SK-N-DZ (cell line): ENCODE data around the gene TIMM50.

ENCODE experiments used
- DNase-seq: peaks from one replicate; pipeline ENCODE4 v3.0.0-alpha.2; 2015; ENCODE audit warnings: low spot score

TIMM50 gene

DNA sequence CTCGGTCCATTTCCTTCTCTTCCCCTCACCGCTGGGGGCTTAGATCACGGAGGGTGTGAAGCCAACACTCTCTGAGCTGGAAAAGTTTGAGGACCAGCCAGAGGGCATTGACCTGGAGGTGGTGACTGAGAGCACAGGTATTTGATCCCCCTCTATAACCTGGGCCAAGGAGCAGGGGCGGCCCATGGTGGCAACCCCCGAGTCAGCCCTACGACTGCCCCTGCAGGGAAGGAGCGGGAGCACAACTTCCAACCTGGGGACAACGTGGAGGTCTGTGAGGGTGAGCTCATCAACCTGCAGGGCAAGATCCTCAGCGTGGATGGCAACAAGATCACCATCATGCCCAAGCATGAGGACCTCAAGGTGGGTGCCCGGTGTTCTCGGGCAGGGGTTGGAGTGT lies 11.6 kb upstream of the TIMM50 start:
- DNase-seq, result no peak

DNA sequence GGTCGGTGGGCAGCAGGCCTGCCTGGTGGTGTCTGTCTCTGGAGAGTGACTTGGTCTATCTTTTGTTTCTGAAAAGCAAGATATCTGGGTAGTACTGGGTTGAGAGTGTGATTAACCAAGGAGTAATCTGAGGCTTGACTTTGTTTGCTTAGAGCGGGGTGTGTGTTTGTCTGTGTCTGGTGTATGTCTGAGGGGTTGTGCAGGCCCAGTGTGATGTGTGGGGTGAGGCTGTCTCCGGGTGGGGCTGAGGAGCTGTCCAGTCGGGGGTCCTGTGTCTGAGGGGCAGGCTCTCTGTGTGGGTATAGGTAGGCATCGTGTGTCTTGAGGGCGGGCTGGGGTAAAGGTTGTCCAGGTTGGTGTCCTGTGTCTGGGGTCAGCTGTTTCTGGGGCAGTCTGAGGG lies 11.1 kb upstream of the TIMM50 start:
- DNase-seq, result no peak

DNA sequence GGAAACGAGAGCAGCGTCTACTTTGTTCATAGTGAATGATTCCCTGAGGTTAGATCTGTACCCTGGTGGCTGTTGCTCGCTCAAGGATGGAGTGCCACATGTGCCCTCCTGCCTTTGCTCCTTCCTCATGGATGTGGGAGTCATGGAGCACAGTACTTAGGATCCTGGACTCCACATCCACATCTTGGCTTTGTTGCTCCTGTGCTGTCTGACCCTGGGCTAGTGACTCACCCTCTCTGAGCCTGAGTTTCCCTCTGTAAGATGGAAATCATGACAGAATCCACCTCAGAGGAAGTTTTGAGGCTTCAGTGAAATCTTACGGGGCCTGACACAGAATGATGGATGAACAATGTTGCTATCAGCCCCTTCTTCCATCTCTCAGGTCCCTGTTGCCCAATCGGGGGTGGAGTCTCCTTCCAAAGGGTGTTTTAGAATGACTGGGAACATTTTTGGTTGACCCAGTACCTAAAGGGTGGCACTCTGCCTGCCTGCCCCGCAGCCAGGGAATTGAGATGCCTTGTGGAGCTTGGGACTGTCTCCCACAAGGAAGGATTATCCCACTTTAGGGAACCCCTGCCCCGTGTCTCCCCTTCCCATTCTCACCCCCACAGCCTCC lies 9.8 kb upstream of the TIMM50 start:
- no peak for DNase-seq

DNA sequence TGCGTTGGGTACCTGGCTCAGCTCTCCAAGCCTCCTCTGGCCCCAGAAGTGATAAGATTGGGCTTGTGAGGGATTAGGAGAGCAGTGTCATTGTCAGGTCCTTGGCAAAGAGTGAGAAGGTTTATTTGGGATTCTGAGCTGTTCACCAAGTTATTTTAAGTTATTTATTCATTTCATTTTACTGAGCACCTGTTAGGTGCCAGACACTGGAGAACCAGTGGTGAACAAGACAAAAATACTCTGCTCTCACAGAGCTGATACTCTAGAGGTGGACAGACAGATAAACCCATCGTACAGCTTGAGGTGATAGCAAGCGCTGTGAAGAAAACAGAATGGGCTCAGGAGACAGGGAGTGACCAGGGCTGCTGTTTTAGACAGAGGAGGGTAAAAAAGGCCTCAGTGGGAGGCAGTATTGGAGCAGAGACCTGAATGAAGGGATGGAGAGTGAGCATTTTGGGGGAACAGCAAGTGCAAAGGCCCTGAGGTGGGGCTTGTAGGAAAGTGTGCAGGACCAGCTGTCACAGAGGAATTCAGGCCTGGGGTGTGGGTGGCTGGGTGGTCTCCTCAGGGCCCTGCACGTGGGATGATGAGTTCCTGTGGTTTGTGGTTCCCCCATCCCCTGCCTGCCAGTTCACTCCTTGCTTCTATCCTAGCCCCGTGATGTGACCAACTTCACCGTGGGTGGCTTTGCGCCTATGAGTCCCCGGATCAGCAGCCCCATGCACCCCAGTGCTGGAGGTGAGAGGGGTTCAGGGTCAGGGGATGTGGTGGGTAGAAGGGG lies 8.7 kb upstream of the TIMM50 start:
- no peak for DNase-seq

DNA sequence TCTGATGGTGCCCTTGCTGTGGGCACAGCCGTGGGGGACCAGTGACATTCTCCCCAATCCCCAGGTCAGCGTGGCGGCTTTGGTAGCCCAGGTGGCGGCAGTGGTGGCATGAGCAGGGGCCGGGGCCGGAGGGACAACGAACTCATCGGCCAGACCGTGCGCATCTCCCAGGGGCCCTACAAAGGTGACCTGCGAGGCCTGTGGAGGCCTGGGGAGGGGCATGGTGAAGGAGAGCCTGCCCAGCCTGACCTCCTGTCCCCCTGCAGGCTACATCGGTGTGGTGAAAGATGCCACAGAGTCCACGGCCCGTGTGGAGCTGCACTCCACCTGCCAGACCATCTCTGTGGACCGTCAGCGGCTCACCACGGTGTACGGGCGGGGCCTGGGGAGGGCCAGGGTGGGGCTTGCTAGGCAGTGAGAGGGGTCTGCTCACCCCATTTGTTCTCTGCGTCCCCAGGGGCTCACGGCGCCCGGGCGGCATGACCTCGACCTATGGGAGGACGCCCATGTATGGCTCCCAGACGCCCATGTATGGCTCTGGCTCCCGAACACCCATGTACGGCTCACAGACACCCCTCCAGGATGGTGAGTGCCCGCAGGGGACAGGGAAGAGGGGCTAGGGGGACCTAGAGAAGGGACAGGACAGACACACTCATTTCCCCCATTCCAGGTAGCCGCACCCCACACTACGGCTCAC lies 7.7 kb upstream of the TIMM50 start:
- DNase-seq, result no peak

DNA sequence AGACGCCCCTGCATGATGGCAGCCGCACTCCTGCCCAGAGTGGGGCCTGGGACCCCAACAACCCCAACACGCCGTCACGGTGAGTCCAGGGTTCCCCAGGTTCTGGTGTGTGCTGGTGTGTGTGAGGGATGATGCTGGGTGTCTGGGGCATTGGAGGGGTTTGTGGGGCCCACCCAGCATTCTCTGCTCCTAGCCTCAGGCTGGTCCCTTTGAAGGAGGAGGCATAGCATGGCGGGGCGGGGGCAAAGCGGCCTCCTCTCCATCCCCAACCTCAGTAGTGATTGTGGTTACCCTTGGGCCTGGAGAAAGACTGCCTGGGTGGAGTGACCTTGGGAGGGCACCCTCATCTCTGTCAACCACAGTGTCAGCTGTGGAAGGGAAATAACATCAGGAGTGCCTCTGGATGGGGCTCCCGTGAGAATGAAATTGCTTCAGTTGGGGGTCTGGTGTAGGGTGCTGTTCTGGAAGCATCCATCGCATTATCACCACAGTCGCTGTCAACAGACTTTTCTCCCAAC lies 7.1 kb upstream of the TIMM50 start:
- no peak for DNase-seq

DNA sequence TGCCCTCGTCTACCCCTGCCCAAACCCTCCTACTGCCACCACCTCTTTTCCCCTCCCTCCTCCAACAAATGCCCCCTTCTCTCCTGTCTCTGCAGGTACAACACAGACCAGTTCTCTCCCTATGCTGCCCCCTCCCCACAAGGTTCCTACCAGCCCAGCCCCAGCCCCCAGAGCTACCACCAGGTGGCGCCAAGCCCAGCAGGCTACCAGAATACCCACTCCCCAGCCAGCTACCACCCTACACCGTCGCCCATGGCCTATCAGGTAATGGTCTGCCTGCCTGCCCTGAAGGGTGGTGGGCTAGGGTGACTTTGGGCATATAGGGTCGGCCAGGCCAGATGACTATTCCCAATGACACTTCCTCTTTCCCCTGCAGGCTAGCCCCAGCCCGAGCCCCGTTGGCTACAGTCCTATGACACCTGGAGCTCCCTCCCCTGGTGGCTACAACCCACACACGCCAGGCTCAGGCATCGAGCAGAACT lies 6.5 kb upstream of the TIMM50 start:
- peak; percentile 58 for DNase-seq

DNA sequence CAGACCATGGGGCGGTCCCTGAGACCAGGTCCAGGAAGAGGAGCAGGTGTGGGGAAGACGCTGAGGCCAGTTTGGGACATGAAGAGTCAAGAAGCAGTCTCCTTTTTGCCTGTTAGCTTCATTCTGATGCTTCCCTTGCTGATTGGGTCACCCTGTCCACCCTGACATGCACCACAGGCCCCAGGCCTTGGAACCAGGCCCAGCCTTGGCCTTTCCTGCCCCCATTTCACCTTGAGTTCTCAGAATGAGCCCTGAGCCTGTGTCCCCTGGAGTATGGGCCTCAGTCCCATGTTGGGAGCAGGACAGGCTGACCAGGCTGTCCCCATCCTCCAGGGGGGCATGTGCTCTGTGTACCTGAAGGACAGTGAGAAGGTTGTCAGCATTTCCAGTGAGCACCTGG lies 4.9 kb upstream of the TIMM50 start:
- no peak for DNase-seq

DNA sequence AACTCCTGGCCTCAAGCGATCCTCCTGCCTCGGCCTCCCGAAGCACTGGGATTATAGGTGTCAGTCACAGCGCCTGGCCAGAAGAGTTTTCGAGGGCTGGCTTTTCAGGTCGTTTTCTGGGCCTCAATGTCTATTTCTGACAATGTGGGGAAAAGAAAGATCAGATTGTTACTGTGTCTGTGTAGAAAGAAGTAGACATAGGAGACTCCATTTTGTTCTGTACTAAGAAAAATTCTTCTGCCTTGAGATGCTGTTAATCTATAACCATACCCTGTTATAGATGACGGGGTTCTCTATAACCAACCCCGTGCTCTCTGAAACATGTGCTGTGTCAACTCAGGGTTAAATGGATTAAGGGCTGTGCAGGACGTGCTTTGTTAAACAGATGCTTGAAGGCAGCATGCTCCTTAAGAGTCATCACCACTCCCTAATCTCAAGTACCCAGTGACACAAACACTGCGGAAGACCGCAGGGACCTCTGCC lies 1.3 kb upstream of the TIMM50 start:
- DNase-seq, result peak; percentile 24

DNA sequence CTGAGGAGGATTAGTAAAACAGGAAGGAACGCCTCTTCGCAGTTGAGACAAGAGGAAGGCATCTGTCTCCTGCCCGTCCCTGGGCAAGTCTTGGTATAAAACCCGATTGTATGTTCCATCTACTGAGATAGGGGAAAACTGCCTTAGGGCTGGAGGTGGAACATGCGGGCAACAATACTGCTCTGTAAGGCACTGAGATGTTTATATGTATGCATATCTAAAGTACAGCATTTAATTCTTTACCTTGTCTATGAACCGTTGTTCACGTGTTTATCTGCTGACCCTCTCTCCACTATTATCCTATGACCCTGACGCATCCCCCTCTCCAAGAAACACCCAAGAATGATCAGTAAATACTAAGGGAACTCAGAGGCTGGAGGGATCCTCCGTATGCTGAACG lies 722 bp upstream of the TIMM50 start:
- DNase-seq, result peak; percentile 18

DNA sequence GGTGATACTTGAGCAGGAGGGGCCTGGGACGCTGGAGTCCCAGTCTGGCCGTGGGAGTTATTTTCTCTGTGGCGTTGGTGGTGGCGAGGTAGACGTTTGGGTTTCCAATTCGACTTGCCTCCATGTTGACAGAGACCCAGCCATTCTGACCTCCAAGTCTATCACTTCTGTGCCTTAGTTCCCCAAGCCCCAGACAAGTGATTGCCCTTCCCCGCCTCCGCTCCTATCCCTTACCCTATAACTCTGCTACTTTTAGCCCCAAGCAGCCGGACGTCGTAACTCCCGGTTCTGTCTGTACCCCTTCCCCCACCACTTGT lies 549 bp downstream of the TIMM50 start:
- no peak for DNase-seq

DNA sequence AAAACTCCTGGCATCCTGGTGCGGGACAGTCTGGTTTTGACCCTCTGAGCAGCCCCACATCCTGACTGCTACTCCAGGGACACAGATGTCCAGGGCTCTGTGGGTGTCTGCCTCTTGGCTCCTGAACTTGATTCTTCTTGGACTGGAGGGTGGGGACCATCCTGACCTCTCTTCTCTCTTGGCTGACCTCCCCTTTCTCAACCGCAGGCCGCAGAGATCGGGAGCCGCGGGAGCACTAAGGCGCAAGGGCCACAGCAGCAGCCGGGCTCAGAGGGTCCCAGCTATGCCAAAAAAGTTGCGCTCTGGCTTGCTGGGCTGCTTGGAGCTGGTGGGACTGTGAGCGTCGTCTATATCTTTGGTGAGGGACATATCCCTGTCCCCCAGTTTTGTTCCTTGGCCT lies 1.0 kb downstream of the TIMM50 start:
- no peak for DNase-seq

DNA sequence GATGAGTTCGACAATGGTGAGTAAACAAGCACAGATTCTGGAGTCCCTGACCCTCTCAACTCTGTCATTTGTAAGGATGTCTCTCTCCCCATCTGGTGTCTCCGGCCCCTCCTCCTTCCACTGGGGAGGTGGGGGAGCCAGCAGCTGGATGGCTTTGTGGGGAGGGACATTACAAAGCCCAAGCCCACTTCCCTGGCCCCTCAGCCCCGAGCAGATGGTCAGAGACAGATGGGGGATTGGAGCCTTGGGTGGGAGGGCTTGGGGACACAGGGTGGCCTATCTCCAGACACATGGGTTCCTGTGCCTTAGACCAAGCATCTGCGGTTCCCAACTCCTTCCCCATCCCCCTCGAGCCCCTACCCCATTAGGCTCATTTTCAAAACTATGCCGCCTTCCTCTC lies 2.5 kb downstream of the TIMM50 start:
- no peak for DNase-seq

DNA sequence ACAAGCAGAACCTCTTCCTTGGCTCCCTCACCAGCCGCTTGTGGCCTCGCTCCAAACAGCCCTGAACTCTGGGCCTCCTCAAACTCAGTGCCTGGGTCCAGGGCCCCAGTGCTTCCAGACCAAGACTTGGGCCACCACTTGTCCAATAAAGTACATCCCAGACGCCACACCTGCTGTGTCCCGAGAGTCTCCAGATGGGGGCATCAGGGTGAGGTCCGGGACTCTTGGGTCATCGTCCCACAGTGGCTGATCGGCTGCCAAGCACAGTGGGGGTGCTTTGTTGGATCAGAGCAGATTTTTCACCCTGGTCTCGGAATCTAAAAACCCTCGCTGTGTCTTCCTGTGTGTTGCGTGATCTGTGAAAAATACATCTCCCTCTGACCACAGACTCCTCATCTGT lies 9.1 kb downstream of the TIMM50 start:
- no peak for DNase-seq

DNA sequence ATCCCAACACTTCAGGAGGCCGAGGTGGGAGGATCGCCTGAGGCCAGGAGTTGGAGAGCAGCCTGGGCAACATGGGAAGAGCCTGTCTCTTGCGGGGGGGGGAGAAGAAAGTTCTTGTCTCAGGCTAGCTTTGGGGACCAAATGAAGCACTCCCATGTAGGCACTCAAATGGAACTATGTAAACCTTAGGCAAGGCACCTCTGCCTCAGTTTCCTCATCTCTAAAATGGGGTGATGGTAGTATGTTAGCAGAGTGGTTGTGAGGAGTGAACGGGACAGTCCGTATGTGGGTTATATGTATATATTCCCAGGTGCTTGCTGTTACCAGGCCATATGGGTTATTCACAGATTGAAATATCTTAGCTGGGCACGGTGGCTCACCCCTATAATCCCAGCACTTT lies 11.6 kb downstream of the TIMM50 start:
- DNase-seq, result no peak

DNA sequence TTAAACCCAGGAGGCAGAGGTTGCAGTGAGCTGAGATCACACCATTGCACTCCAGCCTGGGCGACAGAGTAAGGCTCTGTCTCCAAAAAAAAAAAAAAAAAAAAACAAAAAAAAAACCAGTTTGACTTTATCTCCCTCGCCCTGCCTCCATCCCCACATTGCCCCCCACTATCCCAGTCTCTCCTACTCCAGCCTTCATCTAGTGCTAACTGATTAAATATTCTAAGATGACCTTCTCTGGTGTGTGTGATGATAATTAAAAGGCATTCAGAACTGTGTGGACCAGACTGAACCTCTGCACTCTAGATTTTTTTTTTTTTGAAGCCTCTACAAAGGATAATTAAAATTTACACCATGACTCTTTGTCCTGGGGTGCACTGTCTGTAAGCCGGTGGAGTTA lies 12.2 kb downstream of the TIMM50 start:
- no peak for DNase-seq

DNA sequence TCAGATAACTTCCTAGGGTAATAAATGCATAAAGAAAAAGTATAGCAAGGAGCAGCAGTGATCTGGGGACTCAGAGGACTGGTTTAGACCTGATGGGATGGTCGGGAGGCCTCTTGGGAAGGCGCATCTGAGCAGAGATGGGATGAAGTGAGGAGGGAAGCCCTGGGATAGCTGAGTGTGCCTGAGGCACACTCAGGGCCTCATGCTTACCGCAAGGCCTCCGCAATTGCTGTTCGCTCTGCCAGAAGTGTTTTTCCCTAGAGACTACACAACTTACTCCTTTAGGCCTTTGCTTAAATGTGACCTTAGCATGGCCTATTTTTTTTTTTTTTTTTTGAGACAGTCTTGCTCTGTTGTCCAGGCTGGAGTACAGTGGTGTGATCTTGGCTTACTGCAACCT lies 14.0 kb downstream of the TIMM50 start:
- DNase-seq, result no peak

DNA sequence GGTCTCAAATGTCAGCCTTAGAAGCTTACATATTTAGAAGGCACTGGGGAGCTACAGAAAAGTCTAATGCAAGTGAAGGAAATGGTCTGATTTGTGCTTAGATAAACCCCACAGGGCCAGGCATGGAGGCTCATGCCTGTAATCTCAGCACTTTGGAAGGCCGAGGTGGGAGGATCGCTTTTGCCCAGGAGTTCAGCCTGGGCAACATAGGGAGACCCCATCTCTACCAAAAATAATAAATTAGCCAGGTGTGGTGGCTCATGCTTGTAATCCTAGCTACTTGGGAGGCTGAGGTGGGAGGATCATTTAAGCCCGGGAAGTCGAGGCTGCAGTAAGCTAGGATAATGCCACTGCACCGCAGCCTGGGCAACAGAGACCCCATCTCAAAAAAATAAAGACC lies 15.4 kb downstream of the TIMM50 start:
- no peak for DNase-seq

DNA sequence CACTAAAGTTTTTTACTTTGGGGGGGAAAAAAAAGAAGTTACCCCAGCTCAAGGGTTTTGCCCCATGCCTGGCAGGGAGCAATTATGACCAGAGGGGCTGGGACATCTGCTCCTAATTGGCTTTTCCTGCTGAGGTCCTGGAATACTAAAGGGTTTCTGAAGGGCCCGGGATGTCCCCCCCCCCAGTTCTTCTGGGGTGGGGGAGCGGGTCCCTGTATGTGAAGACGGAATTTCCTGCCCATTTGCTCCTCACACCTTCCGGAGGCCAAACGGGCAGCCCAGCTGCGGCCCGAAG lies 17.0 kb downstream of the TIMM50 start:
- DNase-seq, result no peak

DNA sequence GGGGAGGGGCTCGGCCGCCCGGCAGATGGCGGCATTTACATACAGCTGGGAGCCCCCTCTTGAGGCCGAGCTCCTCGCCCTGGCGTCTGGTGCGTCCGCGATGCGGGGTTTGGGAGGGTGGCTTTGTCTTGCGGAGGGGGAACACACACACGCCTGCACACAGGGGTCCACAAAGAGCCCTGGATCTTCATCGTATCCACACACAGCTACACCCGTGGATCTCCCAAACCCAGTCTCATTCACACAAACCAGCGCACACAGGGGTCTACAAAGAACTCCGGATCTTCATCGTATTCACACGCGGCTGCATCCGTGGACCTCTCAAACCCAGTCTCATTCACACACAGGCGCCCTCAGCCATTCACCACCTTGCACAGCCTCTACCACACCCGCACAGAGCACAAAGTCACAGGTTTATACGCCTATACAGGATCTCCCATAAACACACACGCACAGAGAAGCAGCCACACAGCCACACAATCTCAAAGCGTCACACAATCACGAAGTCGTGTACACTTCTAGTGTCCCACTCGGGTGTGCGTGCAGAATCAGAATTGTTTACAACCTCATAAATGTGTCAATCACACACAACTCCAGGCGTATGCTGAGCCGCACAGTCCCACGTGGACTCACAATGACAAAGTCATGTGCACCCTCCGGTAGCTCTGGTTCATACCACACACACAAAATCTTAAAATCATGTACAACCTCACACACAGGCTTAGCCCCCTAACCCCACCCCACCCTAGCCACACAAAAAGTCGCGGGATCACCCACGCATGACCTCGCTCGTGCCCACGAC lies 17.6 kb downstream of the TIMM50 start:
- DNase-seq, result peak; percentile 93

DNA sequence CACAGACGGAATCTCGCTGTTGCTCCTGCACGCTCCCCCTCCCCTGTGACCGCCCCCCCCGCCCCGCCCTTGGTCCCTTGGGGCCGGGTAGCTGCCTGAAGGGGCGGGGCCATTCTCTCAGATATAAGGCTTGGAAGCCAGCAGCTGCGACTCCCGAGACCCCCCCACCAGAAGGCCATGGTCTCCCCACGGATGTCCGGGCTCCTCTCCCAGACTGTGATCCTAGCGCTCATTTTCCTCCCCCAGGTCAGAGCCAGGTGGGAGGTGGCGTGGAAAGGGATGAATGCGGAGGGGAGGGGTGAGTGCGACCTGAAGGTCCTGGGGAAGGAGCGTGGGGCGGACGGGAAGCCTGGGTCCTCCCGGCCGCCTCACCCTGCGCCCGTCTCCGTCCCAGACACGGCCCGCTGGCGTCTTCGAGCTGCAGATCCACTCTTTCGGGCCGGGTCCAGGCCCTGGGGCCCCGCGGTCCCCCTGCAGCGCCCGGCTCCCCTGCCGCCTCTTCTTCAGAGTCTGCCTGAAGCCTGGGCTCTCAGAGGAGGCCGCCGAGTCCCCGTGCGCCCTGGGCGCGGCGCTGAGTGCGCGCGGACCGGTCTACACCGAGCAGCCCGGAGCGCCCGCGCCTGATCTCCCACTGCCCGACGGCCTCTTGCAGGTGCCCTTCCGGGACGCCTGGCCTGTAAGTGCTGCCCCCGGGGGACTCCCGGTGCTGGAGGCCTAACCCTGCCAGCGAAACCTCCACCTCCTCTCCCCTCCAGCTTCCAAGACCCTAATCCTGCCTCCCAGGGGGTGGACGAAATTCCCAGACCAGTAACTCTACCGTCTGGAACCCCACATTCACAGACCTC lies 18.4 kb downstream of the TIMM50 start, which contains the start of gene DLL3:
Gene DLL3 (plus strand): TSS at position 150 of the 845 bp plus-strand sequence. CDS start 28 bp downstream, at position 178.
- peak; percentile 80 for DNase-seq
